ENCODE results near the gene AP3M1. TPM values are rescaled to one million over a fixed set of nuclear protein-coding genes. Genes with fewer than 3 reads are reported as not detected.

Gene AP3M1
- total RNA-seq, 4 donors from 2014 or later: 23.8 to 33.6 (median 26.5) TPM

DNA sequence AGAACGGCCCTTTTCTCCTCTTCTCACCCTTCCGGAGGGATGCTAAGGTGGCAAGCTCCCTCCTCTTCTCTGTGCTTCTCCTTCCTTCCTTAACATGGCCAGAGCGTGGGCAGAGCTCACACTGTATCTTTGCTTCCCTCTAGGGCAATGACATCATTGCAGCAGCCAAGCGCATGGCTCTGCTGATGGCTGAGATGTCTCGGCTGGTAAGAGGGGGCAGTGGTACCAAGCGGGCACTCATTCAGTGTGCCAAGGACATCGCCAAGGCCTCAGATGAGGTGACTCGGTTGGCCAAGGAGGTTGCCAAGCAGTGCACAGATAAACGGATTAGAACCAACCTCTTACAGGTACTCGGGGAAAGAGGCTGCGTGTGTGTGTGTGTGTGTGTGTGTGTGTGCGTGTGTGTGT is 36.6 kb downstream of the AP3M1 start:
- ATAC-seq (ENCODE audit: low FRiP score) (no peak), DNase-seq (ENCODE audit: low spot score) (no peak)
- TF ChIP-seq, protein P1, sequence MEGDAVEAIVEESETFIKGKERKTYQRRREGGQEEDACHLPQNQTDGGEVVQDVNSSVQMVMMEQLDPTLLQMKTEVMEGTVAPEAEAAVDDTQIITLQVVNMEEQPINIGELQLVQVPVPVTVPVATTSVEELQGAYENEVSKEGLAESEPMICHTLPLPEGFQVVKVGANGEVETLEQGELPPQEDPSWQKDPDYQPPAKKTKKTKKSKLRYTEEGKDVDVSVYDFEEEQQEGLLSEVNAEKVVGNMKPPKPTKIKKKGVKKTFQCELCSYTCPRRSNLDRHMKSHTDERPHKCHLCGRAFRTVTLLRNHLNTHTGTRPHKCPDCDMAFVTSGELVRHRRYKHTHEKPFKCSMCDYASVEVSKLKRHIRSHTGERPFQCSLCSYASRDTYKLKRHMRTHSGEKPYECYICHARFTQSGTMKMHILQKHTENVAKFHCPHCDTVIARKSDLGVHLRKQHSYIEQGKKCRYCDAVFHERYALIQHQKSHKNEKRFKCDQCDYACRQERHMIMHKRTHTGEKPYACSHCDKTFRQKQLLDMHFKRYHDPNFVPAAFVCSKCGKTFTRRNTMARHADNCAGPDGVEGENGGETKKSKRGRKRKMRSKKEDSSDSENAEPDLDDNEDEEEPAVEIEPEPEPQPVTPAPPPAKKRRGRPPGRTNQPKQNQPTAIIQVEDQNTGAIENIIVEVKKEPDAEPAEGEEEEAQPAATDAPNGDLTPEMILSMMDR (IDR thresholded peaks at IDR 0.05): no peak

DNA sequence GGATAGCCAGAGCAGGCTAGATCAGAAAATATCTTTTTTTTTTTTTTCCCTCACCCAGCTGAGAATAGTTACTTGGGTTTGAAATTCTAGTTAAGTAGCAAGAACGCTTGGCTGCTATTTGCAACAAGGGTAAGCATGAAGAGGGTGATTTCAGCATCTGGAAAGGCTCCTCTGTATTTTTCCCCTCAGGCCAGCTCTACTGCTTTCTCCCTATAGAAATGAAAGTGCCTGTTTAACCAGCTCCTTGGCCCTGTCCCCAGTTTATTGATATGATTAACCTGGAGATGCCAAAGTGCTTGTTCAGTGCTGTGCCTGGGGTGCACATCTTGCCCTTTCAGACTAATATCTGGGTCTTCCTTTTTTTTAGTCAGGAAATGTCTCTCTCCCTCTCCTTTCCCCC is 37.1 kb downstream of the AP3M1 start:
- ATAC-seq (ENCODE audit: low FRiP score) (no peak), DNase-seq (ENCODE audit: low spot score) (no peak)
- TF ChIP-seq, protein P1 (IDR thresholded peaks at IDR 0.05): no peak

DNA sequence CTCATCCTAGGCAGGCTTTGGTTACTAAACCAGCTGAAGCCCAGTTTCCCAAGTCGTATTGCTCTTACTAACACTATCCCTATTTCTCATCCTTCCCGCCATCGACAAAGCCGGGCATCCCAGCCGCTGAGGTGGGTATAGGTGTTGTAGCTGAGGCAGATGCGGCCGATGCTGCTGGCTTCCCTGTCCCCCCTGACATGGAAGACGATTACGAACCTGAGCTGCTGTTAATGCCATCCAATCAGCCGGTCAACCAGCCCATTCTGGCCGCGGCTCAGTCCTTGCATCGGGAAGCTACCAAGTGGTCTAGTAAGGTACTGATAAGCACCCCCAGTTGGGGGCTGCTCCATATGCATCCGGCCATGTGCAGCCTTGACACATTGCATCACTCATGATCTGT is 38.8 kb downstream of the AP3M1 start:
- ATAC-seq (ENCODE audit: low FRiP score): no peak
- no peak for DNase-seq (ENCODE audit: low spot score)
- TF ChIP-seq, protein P1 (IDR thresholded peaks at IDR 0.05): no peak

DNA sequence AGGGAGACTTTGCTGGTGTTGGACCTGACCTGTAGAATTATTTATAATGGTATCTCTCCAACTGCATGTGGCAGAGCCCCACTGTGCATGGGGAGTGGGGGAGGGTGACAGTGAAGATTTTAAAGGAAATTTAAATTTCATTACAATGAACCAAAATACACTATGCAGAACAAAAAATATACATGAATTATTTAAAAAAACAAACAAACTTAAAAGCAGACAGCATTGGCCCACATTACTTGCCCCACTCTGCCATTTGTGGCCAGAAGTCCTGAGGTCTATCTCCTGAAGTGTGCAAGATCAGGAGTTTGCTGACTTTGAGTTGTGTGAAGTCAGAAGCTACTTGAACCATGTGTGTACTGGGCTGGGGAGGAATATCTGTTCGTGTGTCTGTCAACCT is 40.5 kb downstream of the AP3M1 start:
- ATAC-seq (ENCODE audit: low FRiP score): no peak

DNA sequence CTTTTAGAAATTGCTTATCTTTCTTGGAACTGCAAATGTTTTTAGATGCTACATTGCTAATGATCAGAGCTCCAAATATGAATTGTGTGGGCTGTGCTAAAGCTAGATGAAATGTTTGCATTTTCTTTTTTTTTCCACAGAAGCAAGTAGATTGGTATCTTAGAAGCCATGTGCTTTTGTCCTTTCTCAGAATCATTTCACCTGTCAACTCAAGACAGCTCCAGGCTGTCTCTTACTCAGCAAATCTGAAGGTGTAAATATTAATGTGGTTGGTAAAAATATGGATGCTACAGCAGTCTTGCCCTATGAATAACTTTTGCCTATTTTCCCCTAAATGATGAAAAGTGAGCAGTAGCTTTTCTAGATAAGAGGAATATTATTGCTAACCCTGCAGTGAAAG is 41.2 kb downstream of the AP3M1 start:
- ATAC-seq (ENCODE audit: low FRiP score) (no peak), DNase-seq (ENCODE audit: low spot score) (no peak)
- TF ChIP-seq, protein P1 (IDR thresholded peaks at IDR 0.05): no peak

More for the DNA sequence above, 40.5 kb downstream of the AP3M1 start:
- TF ChIP-seq, protein P1 (IDR thresholded peaks at IDR 0.05): no peak
- DNase-seq (ENCODE audit: low spot score): no peak

DNA sequence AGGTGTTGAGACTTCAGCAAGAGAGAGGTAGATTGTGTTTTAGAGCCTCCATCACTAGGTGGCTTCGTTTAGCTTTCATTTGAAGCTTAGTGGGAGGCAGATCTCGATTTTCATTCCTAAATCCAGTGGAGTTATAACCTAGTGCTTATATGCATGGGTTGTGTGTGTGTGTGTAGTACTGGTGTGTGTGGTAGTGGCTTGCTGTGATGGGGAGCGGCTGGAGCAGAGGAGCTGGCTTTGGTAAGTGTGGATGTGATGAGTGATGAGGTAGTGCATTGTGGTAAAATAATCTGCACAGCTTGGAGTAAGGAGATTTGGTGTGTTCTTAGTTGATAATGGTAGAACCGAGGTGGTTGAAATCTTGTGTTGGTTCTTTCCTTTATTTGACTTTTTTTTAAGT is 43.2 kb downstream of the AP3M1 start:
- DNase-seq (ENCODE audit: low spot score) (no peak), ATAC-seq (ENCODE audit: low FRiP score) (no peak)
- TF ChIP-seq, protein P1 (IDR thresholded peaks at IDR 0.05): no peak

DNA sequence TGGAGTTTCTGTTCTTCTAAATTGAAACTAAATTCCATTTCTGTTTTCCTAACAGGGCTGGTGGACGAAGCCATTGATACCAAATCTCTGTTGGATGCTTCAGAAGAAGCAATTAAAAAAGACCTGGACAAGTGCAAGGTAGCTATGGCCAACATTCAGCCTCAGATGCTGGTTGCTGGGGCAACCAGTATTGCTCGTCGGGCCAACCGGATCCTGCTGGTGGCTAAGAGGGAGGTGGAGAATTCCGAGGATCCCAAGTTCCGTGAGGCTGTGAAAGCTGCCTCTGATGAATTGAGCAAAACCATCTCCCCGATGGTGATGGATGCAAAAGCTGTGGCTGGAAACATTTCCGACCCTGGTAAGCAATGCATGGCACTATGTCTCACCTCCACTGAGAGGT is 45.6 kb downstream of the AP3M1 start:
- TF ChIP-seq, protein P1 (IDR thresholded peaks at IDR 0.05): no peak
- no peak for ATAC-seq (ENCODE audit: low FRiP score)
- no peak for DNase-seq (ENCODE audit: low spot score)

All from omental fat pad (tissue), 4 donors.